ENCODE results near the gene DHX35.

GRCh38 chr20:38952153-38952552 is 10.0 kb upstream of the DHX35 start:
- TF ChIP-seq, protein P1, sequence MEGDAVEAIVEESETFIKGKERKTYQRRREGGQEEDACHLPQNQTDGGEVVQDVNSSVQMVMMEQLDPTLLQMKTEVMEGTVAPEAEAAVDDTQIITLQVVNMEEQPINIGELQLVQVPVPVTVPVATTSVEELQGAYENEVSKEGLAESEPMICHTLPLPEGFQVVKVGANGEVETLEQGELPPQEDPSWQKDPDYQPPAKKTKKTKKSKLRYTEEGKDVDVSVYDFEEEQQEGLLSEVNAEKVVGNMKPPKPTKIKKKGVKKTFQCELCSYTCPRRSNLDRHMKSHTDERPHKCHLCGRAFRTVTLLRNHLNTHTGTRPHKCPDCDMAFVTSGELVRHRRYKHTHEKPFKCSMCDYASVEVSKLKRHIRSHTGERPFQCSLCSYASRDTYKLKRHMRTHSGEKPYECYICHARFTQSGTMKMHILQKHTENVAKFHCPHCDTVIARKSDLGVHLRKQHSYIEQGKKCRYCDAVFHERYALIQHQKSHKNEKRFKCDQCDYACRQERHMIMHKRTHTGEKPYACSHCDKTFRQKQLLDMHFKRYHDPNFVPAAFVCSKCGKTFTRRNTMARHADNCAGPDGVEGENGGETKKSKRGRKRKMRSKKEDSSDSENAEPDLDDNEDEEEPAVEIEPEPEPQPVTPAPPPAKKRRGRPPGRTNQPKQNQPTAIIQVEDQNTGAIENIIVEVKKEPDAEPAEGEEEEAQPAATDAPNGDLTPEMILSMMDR (conservative IDR thresholded peaks at IDR 0.05; ENCODE audit: low read length), result no peak
- TF ChIP-seq EZH2phosphoT487 (IDR thresholded peaks at IDR 0.05; ENCODE audit: borderline replicate concordance, low read depth, low read length), result no peak
